Suppressor macrophage (primary cell): ENCODE data around the gene ZBTB20.

ENCODE experiments used
- DNase-seq, 4 experiments: peaks; one replicate each; pipeline ENCODE4 v3.0.0-alpha.2; 2020 to 2022

ZBTB20 gene

DNA sequence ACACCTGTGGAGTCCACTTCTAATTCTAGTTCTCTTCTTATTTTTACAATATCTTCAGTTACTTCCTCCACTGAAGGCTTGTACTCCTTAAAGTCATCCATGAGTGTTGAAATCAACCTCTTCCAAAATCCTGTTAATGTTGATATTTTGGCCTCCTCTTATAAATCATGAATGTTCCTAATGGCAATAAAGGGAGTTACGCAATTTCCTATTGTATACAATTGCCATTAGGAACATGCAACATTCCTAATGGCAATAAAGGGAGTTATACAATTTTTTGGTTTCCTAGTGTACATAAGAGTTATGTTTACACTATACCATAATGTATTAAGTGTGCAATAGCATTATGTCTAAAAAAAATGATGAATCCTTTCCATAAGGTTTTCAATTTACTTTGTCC lies 862.4 kb downstream of the ZBTB20 start:
- no peak for DNase-seq
